Activated naive CD8-positive, alpha-beta T cell treated with anti-CD3 and anti-CD28 coated beads, Interleukin-2, amount 50 U/mL, for 24 hours (primary cell): ENCODE results near the gene KCNMB1.

Source experiments
- ATAC-seq: fragments of 150-1000 bp; cut with Tn5 transposase; one replicate; pipeline ENCODE4 v1.10.0; 2021
- DNase-seq: peaks from one replicate; pipeline ENCODE4 v3.0.0; 2021
- H3K27ac Mint-ChIP-seq: one replicate; pipeline ENCODE4 v1.8.0; 2021; ENCODE audit warnings: mild to moderate bottlenecking, mixed read lengths
- H3K27me3 Mint-ChIP-seq: one replicate; pipeline ENCODE4 v1.8.0; 2021; ENCODE audit warnings: mixed read lengths
- H3K36me3 Mint-ChIP-seq: one replicate; pipeline ENCODE4 v1.8.0; 2021; ENCODE audit warnings: low read depth, mixed read lengths
- H3K4me1 Mint-ChIP-seq: one replicate; pipeline ENCODE4 v1.8.0; 2021; ENCODE audit warnings: mixed read lengths
- H3K4me3 Mint-ChIP-seq: one replicate; pipeline ENCODE4 v1.8.0; 2021; ENCODE audit warnings: mild to moderate bottlenecking, moderate library complexity, mixed read lengths
- H3K9me3 Mint-ChIP-seq: one replicate; pipeline ENCODE4 v1.8.0; 2021; ENCODE audit warnings: mixed read lengths

KCNMB1 gene

GRCh38 chr5:170333161-170333910 is 55.8 kb downstream of the KCNMB1 start:
- H3K36me3 Mint-ChIP-seq, result no peaks in the 10 kb centered on the region
- no peaks in the 10 kb centered on the region for H3K9me3 Mint-ChIP-seq
- H3K27me3 Mint-ChIP-seq, result no peaks in the 10 kb centered on the region
- DNase-seq (peak; percentile 70), ATAC-seq (peak; percentile 58)
- no peak overlapping the region for H3K4me3 Mint-ChIP-seq
- H3K27ac Mint-ChIP-seq, result no peak overlapping the region
- H3K4me1 Mint-ChIP-seq, result peaks cover 29% of the 10 kb centered on the region

- ATAC-seq (no peak), DNase-seq (no peak)
- Mint-ChIP-seq H3K27ac (no peak overlapping the region), H3K9me3 (no peaks in the 10 kb centered on the region), H3K36me3 (no peaks in the 10 kb centered on the region), H3K4me1 (peaks cover 17% of the 10 kb centered on the region), H3K4me3 (no peak overlapping the region), H3K27me3 (no peaks in the 10 kb centered on the region)
Measured at GRCh38 chr5:170332058-170332457, 57.1 kb downstream of the KCNMB1 start.

GRCh38 chr5:170330568-170331054 is 58.6 kb downstream of the KCNMB1 start:
- H3K27ac Mint-ChIP-seq, result no peak overlapping the region
- DNase-seq (peak; percentile 38), ATAC-seq (no peak)
- no peak overlapping the region for H3K4me3 Mint-ChIP-seq
- no peaks in the 10 kb centered on the region for H3K36me3 Mint-ChIP-seq
- peaks cover 6% of the 10 kb centered on the region for H3K4me1 Mint-ChIP-seq
- no peaks in the 10 kb centered on the region for H3K27me3 Mint-ChIP-seq
- H3K9me3 Mint-ChIP-seq, result no peaks in the 10 kb centered on the region

- H3K4me3 Mint-ChIP-seq, result no peak overlapping the region
- ATAC-seq, result no peak
- peaks cover 3% of the 10 kb centered on the region for H3K4me1 Mint-ChIP-seq
- H3K36me3 Mint-ChIP-seq, result no peaks in the 10 kb centered on the region
- no peak overlapping the region for H3K27ac Mint-ChIP-seq
- no peak for DNase-seq
- no peaks in the 10 kb centered on the region for H3K27me3 Mint-ChIP-seq
- H3K9me3 Mint-ChIP-seq, result no peaks in the 10 kb centered on the region
Measured at GRCh38 chr5:170329524-170329923, 59.6 kb downstream of the KCNMB1 start.

- peaks cover 3% of the 10 kb centered on the region for H3K4me1 Mint-ChIP-seq
- H3K9me3 Mint-ChIP-seq, result no peaks in the 10 kb centered on the region
- H3K27me3 Mint-ChIP-seq, result no peaks in the 10 kb centered on the region
- ATAC-seq, result no peak
- H3K27ac Mint-ChIP-seq, result no peak overlapping the region
- H3K36me3 Mint-ChIP-seq, result no peaks in the 10 kb centered on the region
- H3K4me3 Mint-ChIP-seq, result no peak overlapping the region
- DNase-seq, result no peak
Measured at GRCh38 chr5:170327829-170328228, 61.3 kb downstream of the KCNMB1 start.

- Mint-ChIP-seq H3K4me1 (peaks cover 3% of the 10 kb centered on the region), H3K27ac (no peak overlapping the region), H3K4me3 (no peak overlapping the region), H3K9me3 (no peaks in the 10 kb centered on the region), H3K27me3 (no peaks in the 10 kb centered on the region), H3K36me3 (no peaks in the 10 kb centered on the region)
- ATAC-seq (no peak), DNase-seq (no peak)
Measured at GRCh38 chr5:170327168-170327567, 62.0 kb downstream of the KCNMB1 start.
